IMR-90 (cell line): ENCODE data around the gene PIK3IP1. TPM values are rescaled to one million over a fixed set of nuclear protein-coding genes. Genes with fewer than 3 reads are reported as not detected.
"Not testable (repeated sequence)": the region's sequence is repeated elsewhere in the genome, so short reads cannot be mapped to it uniquely, and the experiment has no call there.

Experiments
- ATAC-seq: fragments of 200-7000 bp; cut with Tn5 transposase; 2 replicates; pipeline ENCODE4 v1.9.1; 2020; ENCODE audit warnings: low read depth, mild to moderate bottlenecking, moderate library complexity
- BruUV-seq: library from RNA; stranded (reverse); fragments of 400-500 nt; replicated peaks from 2 replicates; lab custom pipeline; 2021; lab: Mats Ljungman, UMichigan
- CTCF ChIA-PET: fragments of 300-600 bp; formaldehyde crosslinking; extraction: SDS; loops from one replicate; lab custom pipeline; 2021; ENCODE audit warnings: antibody characterized with exemption; lab: Yijun Ruan, JAX
- POLR2A ChIA-PET: fragments of 300-600 bp; sonication (Branson Sonifier 250); formaldehyde crosslinking; loops from one replicate; lab custom pipeline; 2022; ENCODE audit warnings: antibody characterized with exemption; ENCODE audit not compliant: unreplicated experiment; lab: Charles Lee
- DNase-seq: peaks from one replicate; pipeline ENCODE4 v3.0.0; 2013
- H2AFZ ChIP-seq: replicated peaks from 2 replicates; pipeline ENCODE3; 2013; ENCODE audit warnings: low read length, mild to moderate bottlenecking; ENCODE audit not compliant: poor library complexity
- H2AK5ac ChIP-seq: 2 replicates; pipeline ENCODE4 v1.6.1; 2013; ENCODE audit warnings: low read depth, low read length, inconsistent platforms
- H2AK9ac ChIP-seq: replicated peaks from 2 replicates; pipeline ENCODE3; 2013; ENCODE audit warnings: mild to moderate bottlenecking, low read depth, low read length, moderate library complexity; ENCODE audit not compliant: poor library complexity
- H2BK120ac ChIP-seq: 2 replicates; pipeline ENCODE4 v1.6.1; 2013; ENCODE audit warnings: low read depth, low read length, inconsistent platforms
- H2BK15ac ChIP-seq: 3 replicates; pipeline ENCODE4 v1.6.1; 2013; ENCODE audit warnings: low read depth, low read length, inconsistent platforms
- H2BK20ac ChIP-seq: 2 replicates; pipeline ENCODE4 v1.6.1; 2013; ENCODE audit warnings: low read depth, mild to moderate bottlenecking, inconsistent platforms, low read length, moderate library complexity
- H2BK5ac ChIP-seq: 2 replicates; pipeline ENCODE4 v1.6.1; 2013; ENCODE audit warnings: mild to moderate bottlenecking, low read depth, low read length, inconsistent platforms; ENCODE audit not compliant: poor library complexity, severe bottlenecking
- H3K14ac ChIP-seq: replicated peaks from 2 replicates; pipeline ENCODE4 v1.6.1; 2013; ENCODE audit warnings: low read depth, low read length, inconsistent platforms
- H3K18ac ChIP-seq: 2 replicates; pipeline ENCODE4 v1.6.1; 2013; ENCODE audit warnings: low read depth, low read length, control low read depth
- H3K23ac ChIP-seq: 2 replicates; pipeline ENCODE4 v1.6.1; 2013; ENCODE audit warnings: low read depth, low read length, inconsistent platforms
- H3K27ac ChIP-seq: 2 replicates; pipeline ENCODE4 v1.5.1; 2013; ENCODE audit warnings: mild to moderate bottlenecking, control low read depth, low read length; ENCODE audit not compliant: insufficient read depth
- H3K27me3 ChIP-seq: 2 replicates; pipeline ENCODE4 v1.6.1; 2013; ENCODE audit warnings: low read length; ENCODE audit not compliant: control insufficient read depth, insufficient read depth
- H3K36me3 ChIP-seq: 2 replicates; pipeline ENCODE4 v1.6.1; 2013; ENCODE audit warnings: low read length, mixed read lengths; ENCODE audit not compliant: control insufficient read depth, insufficient read depth
- H3K4ac ChIP-seq: 2 replicates; pipeline ENCODE4 v1.6.1; 2013; ENCODE audit warnings: low read depth, low read length, inconsistent platforms
- H3K4me1 ChIP-seq: 2 replicates; pipeline ENCODE4 v1.6.1; 2013; ENCODE audit warnings: low read length, mixed read lengths; ENCODE audit not compliant: control insufficient read depth, insufficient read depth
- H3K4me2 ChIP-seq: 2 replicates; pipeline ENCODE4 v1.6.1; 2013; ENCODE audit warnings: low read depth, mild to moderate bottlenecking, control low read depth, low read length, moderate library complexity
- H3K4me3 ChIP-seq: 2 replicates; pipeline ENCODE4 v1.5.1; 2013; ENCODE audit warnings: low read depth, mild to moderate bottlenecking, control low read depth, low read length, moderate library complexity; ENCODE audit not compliant: insufficient read depth
- H3K56ac ChIP-seq: 2 replicates; pipeline ENCODE4 v1.6.1; 2013; ENCODE audit warnings: low read length, inconsistent platforms; ENCODE audit not compliant: insufficient read depth; ENCODE audit errors: extremely low read depth
- H3K79me1 ChIP-seq, 2 experiments: 2 replicates each; pipeline ENCODE4 v1.6.1; 2013; ENCODE audit warnings: low read length in 2 of 2, inconsistent platforms in 1 of 2, low read depth in 1 of 2
- H3K9ac ChIP-seq: 2 replicates; pipeline ENCODE4 v1.6.1; 2013; ENCODE audit warnings: low read depth, low read length, control low read depth
- H3K9me1 ChIP-seq: 2 replicates; pipeline ENCODE4 v1.6.1; 2013; ENCODE audit warnings: low read length, inconsistent platforms; ENCODE audit not compliant: insufficient read depth
- H3K9me3 ChIP-seq: 2 replicates; pipeline ENCODE4 v1.6.1; 2013; ENCODE audit warnings: low read length; ENCODE audit not compliant: control insufficient read depth, insufficient read depth
- H4K20me1 ChIP-seq: 2 replicates; pipeline ENCODE4 v1.6.1; 2013; ENCODE audit warnings: low read length, inconsistent platforms; ENCODE audit not compliant: insufficient read depth
- H4K5ac ChIP-seq: 2 replicates; pipeline ENCODE4 v1.6.1; 2013; ENCODE audit warnings: mild to moderate bottlenecking, low read depth, low read length, control low read depth
- H4K8ac ChIP-seq, 2 experiments: 2 replicates each; pipeline ENCODE4 v1.6.1; 2013; ENCODE audit warnings: low read depth in 2 of 2, low read length in 2 of 2, control low read depth in 1 of 2, inconsistent platforms in 1 of 2
- H4K91ac ChIP-seq: 2 replicates; pipeline ENCODE4 v1.6.1; 2013; ENCODE audit warnings: low read depth, low read length, inconsistent platforms; ENCODE audit not compliant: insufficient read depth
- WGBS, 2 experiments: methylation state at CpG; one replicate each; pipeline versions ENCODE4 v1.1.5 to v1.1.7; 2013; ENCODE audit warnings: missing lambda C conversion rate in 2 of 2; ENCODE audit not compliant: insufficient read length in 1 of 2; ENCODE audit errors: extremely low coverage in 2 of 2; 5-methylcytosine and 5-hydroxymethylcytosine counted together
- dilution Hi-C: fragments of 300-500 bp; cut with HindIII; formaldehyde crosslinking; loops from one replicate; pipeline ENCODE4 v1.14.3; 2018; ENCODE audit warnings: low sequenced_read_pairs; ENCODE audit not compliant: unreplicated experiment
- in situ Hi-C: fragments of 300-500 bp; cut with MboI; formaldehyde crosslinking; loops from 3 replicates; pipeline ENCODE4 v1.14.3; 2019; ENCODE audit warnings: low sequenced_read_pairs, inconsistent platforms, mixed read lengths
- intact Hi-C: fragments of 100-400 bp; cut with micrococcal nuclease; formaldehyde crosslinking; loops from 2 replicates; pipeline ENCODE4 v1.10.0; 2022
- polyA plus RNA-seq, 3 experiments: library from polyadenylated mRNA; depleted of rRNA; stranded (reverse); fragments of >200 nt; gene quantifications; 2 replicates each; pipeline ENCODE4 v1.2.3, GENCODE V29; 2012; ENCODE audit warnings: low replicate concordance in 1 of 3
- total RNA-seq: library from RNA; depleted of rRNA; stranded (reverse); fragments of >200 nt; gene quantifications from 2 replicates; pipeline ENCODE4 v1.2.3, GENCODE V29; 2012

PIK3IP1 gene
- total and polyA plus RNA-seq, 2 of the 4 experiments (the other 2 are of a cell fraction): 12.9 to 17.6 TPM

- H2BK5ac ChIP-seq, H3K56ac ChIP-seq, POLR2A ChIA-PET, H3K9ac ChIP-seq, CTCF ChIA-PET, H3K14ac ChIP-seq, H4K91ac ChIP-seq, dilution Hi-C loops, H2AFZ ChIP-seq, H3K4me2 ChIP-seq, H3K27me3 ChIP-seq, H4K5ac ChIP-seq, BruUV-seq, H2AK5ac ChIP-seq, H3K9me3 ChIP-seq, H3K23ac ChIP-seq, H4K20me1 ChIP-seq, H3K4me3 ChIP-seq, H3K18ac ChIP-seq, H3K36me3 ChIP-seq, H3K27ac ChIP-seq, DNase-seq, ATAC-seq, H3K4ac ChIP-seq, H3K4me1 ChIP-seq, H2BK20ac ChIP-seq, intact Hi-C loops, H2BK120ac ChIP-seq, H2AK9ac ChIP-seq, H4K8ac ChIP-seq, H2BK15ac ChIP-seq: not testable (repeated sequence)
- peaks cover 13% of the 10 kb centered on the region for H3K9me1 ChIP-seq
- 100% methylated on average over 1 of the region's 4 CpGs; no CpG with 5 or more reads in 1 of the 2 experiments for WGBS, 2 experiments
- peaks cover 27 to 45% of the 10 kb centered on the region in 2 experiments for H3K79me1 ChIP-seq
- in situ Hi-C loops: loop anchor here (10.0 kb wide), 2 partner anchors 121 to 291 kb away; no protein-coding TSS in a partner anchor
These were observed 56.2 kb downstream of the PIK3IP1 start for GRCh38 chr22:31236044-31236443.
